ENCODE measurements around the gene ZFP62. TPM values are rescaled to one million over a fixed set of nuclear protein-coding genes. Genes with fewer than 3 reads are reported as not detected.

Gene ZFP62
- total and polyA plus RNA-seq, 2 of the 8 experiments (the other 6 are each of a cell fraction or from before 2014, with no cell fraction given), result 9.3 to 38.5 TPM

- no peak overlapping the region for H2BK5ac ChIP-seq (ENCODE audit: low read depth, low read length)
- no peak overlapping the region for H3K23ac ChIP-seq (ENCODE audit: insufficient read length)
- no peak overlapping the region for H2AFZ ChIP-seq (ENCODE audit: low read length)
- H3K9ac ChIP-seq (replicated peaks in 1 of 4; ENCODE audit: extremely low read depth in 1 of 4, low read depth in 3 of 4, low read length in 3 of 4), result no peak overlapping the region
- H3K14ac ChIP-seq (ENCODE audit: insufficient read length), result no peak overlapping the region
- peaks cover 25 to 82% (median 36%) of the 10 kb centered on the region in 4 experiments for H3K36me3 ChIP-seq (ENCODE audit: control insufficient read depth in 2 of 4, insufficient read depth in 4 of 4, low read length in 3 of 4)
- H4K8ac ChIP-seq (ENCODE audit: extremely low read depth, insufficient read depth, low read length), result no peak overlapping the region
- no peak overlapping the region for H2BK15ac ChIP-seq (ENCODE audit: low read length)
- FAIRE-seq (no peak), DNase-seq (ENCODE audit: low read depth in 1 of 2, low spot score in 2 of 2) (no peak)
- peaks cover 0 to 5% of the 10 kb centered on the region in 2 experiments; a peak in 1 of 4 replicates for H3K79me2 ChIP-seq (ENCODE audit: control insufficient read depth in 1 of 2, insufficient read depth in 2 of 2, low read length in 2 of 2)
- no peaks in the 10 kb centered on the region for H3K79me1 ChIP-seq (ENCODE audit: low read depth, low read length)
- H3K56ac ChIP-seq (replicated peaks; ENCODE audit: insufficient read length, low read depth, low read length), result no peak overlapping the region
- H3K4ac ChIP-seq (replicated peaks; ENCODE audit: insufficient read length, low read depth, low read length), result no peak overlapping the region
- TF ChIP-seq GTF2F1 (IDR thresholded peaks at IDR 0.05; ENCODE audit: borderline replicate concordance, low read depth, low read length) (0 out of 2 replicates have a peak, but pooled peaks have one; percentile 55), SP1 (IDR thresholded peaks at IDR 0.05; ENCODE audit: low read depth, low read length) (no peak)
- no peak overlapping the region for H2BK20ac ChIP-seq (ENCODE audit: low read length)
- no peak overlapping the region for H3K4me2 ChIP-seq (ENCODE audit: insufficient read depth in 1 of 2, low read depth in 2 of 2, low read length in 2 of 2)
- no peak overlapping the region for H3K4me3 ChIP-seq (ENCODE audit: extremely low read depth in 1 of 4, insufficient read depth in 2 of 4, low read depth in 3 of 4, low read length in 4 of 4)
- peaks cover 0 to 3% of the 10 kb centered on the region in 2 experiments for H4K20me1 ChIP-seq (replicated peaks in 1 of 2; ENCODE audit: control insufficient read depth in 1 of 2, insufficient read depth in 2 of 2, low read length in 2 of 2)
- no peaks in the 10 kb centered on the region for H3K27me3 ChIP-seq (replicated peaks in 1 of 4; ENCODE audit: control insufficient read depth in 3 of 4, extremely low read depth in 1 of 4, insufficient read depth in 3 of 4, low read length in 3 of 4)
- H4K5ac ChIP-seq (ENCODE audit: insufficient read length, low read depth, low read length), result no peak overlapping the region
- peaks cover 0 to 7% (median 2%) of the 10 kb centered on the region in 4 experiments; a peak in 1 of 7 replicates for H3K4me1 ChIP-seq (replicated peaks in 1 of 4; ENCODE audit: control insufficient read depth in 3 of 4, insufficient read depth in 4 of 4, low read length in 3 of 4)
- H3K23me2 ChIP-seq (ENCODE audit: low read depth, low read length), result no peaks in the 10 kb centered on the region
- no peak overlapping the region for H2BK12ac ChIP-seq (ENCODE audit: low read depth, low read length)
- no peak overlapping the region for H4K91ac ChIP-seq (replicated peaks; ENCODE audit: insufficient read length, low read length)
- POLR2A ChIA-PET (ENCODE audit: partially characterized antibody), result interaction anchor here (1.9 to 4.1 kb wide), 3 partner anchors 8 to 17 kb away, joined by 7 to 12 read pairs (median 7); no protein-coding TSS in a partner anchor
- CTCF ChIA-PET (ENCODE audit: partially characterized antibody), result interaction anchor here (1.7 to 1.8 kb wide), 3 partner anchors 8 to 15 kb away, joined by 4 to 5 read pairs (median 4); no protein-coding TSS in a partner anchor
- H3K18ac ChIP-seq (ENCODE audit: extremely low read depth, low read length), result no peak overlapping the region
- no peak overlapping the region for H2AK5ac ChIP-seq (ENCODE audit: low read depth, low read length)
- WGBS, 2 experiments (ENCODE audit: extremely low coverage in 1 of 2, insufficient coverage in 1 of 2, insufficient read length in 1 of 2, insufficient replicate concordance in 2 of 2, low coverage in 1 of 2, low lambda C conversion rate in 2 of 2, missing lambda C conversion rate in 1 of 2), result 89% methylated on average over 1 of the region's 1 CpG; no CpG with 5 or more reads in 1 of the 2 experiments
- H3K27ac ChIP-seq (ENCODE audit: low read depth, low read length), result no peak overlapping the region
- H2BK120ac ChIP-seq (replicated peaks; ENCODE audit: low read depth, low read length), result no peak overlapping the region
- H3K9me3 ChIP-seq (ENCODE audit: insufficient read depth in 2 of 2, low read depth in 1 of 2, low read length in 1 of 2), result peaks cover 69 to 79% of the 10 kb centered on the region in 2 experiments
Observed at GRCh38 chr5:180848878-180849277, 12.2 kb downstream of the ZFP62 start.

Data from H1 (cell line).